SK-N-MC (cell line): ENCODE measurements around the gene TGFBI.

Experiments
- EZH2 ChIP-seq: fragments of 200-600 bp; sonication (generic); IDR thresholded peaks from one replicate; pipeline ENCODE4 v1.6.1; 2017; ENCODE audit warnings: antibody characterized with exemption
- FOXP2 ChIP-seq: optimal IDR thresholded peaks from 2 replicates; pipeline ENCODE3; 2011; ENCODE audit warnings: mild to moderate bottlenecking, moderate library complexity; ENCODE audit not compliant: insufficient read depth; ENCODE audit errors: extremely low read length, control extremely low read depth
- POLR2AphosphoS5 ChIP-seq: IDR thresholded peaks from 2 replicates; pipeline ENCODE4 v1.6.1; 2012; ENCODE audit warnings: mild to moderate bottlenecking, low read depth, low read length, borderline replicate concordance

GRCh38 chr5:136067422-136067821 lies 38.6 kb downstream of the TGFBI start:
- no peak for TF ChIP-seq EZH2
- TF ChIP-seq POLR2AphosphoS5 = no peak
- TF ChIP-seq FOXP2 = no peak
